Fibroblast of lung (primary cell): ENCODE measurements around the gene SLC44A5. TPM values are rescaled to one million over a fixed set of nuclear protein-coding genes. Genes with fewer than 3 reads are reported as not detected.
"Not testable (repeated sequence)": the region's sequence is repeated elsewhere in the genome, so short reads cannot be mapped to it uniquely, and the experiment has no call there.

ENCODE experiments used
- DNase-seq, 2 donors: peaks; one replicate each; pipeline versions ENCODE4 v3.0.0 to v3.0.0-alpha.2; 2010; ENCODE audit warnings: low read depth in 2 of 2
- H2AFZ ChIP-seq: 2 replicates; pipeline ENCODE4 v1.5.1; 2012; ENCODE audit warnings: low read length, control low read depth, inconsistent platforms
- H3K27ac ChIP-seq: 2 replicates; pipeline ENCODE4 v1.5.1; 2011; ENCODE audit warnings: low read length, control low read depth; ENCODE audit not compliant: insufficient read depth
- H3K27me3 ChIP-seq: 2 replicates; pipeline ENCODE4 v1.5.1; 2011; ENCODE audit warnings: mild to moderate bottlenecking, low read length; ENCODE audit not compliant: control insufficient read depth, insufficient read depth
- H3K36me3 ChIP-seq: 2 replicates; pipeline ENCODE4 v1.5.1; 2011; ENCODE audit warnings: low read length; ENCODE audit not compliant: control insufficient read depth, insufficient read depth
- H3K4me1 ChIP-seq: 2 replicates; pipeline ENCODE4 v1.5.1; 2011; ENCODE audit warnings: low read length; ENCODE audit not compliant: control insufficient read depth, insufficient read depth; ENCODE audit errors: extremely low read depth
- H3K4me2 ChIP-seq: 2 replicates; pipeline ENCODE4 v1.5.1; 2011; ENCODE audit warnings: low read length, control low read depth; ENCODE audit not compliant: insufficient read depth; ENCODE audit errors: extremely low read depth
- H3K4me3 ChIP-seq, 4 experiments: fragments of 200-600 bp in 1 of 4; sonication (generic) in 1 of 4; replicated peaks in 1 of 4; 2 replicates each; pipeline ENCODE4 v1.5.1; 2011 to 2016; ENCODE audit warnings: low read length in 4 of 4, low read depth in 3 of 4, mild to moderate bottlenecking in 3 of 4, control low read depth in 2 of 4, inconsistent platforms in 1 of 4, mixed read lengths in 1 of 4; ENCODE audit not compliant: insufficient read depth in 1 of 4; ENCODE audit errors: control extremely low read depth in 1 of 4
- H3K79me2 ChIP-seq: 2 replicates; pipeline ENCODE4 v1.5.1; 2012; ENCODE audit warnings: mild to moderate bottlenecking, low read length, inconsistent platforms; ENCODE audit not compliant: control insufficient read depth, insufficient read depth
- H3K9ac ChIP-seq: 2 replicates; pipeline ENCODE4 v1.5.1; 2011; ENCODE audit warnings: mild to moderate bottlenecking, low read length, control low read depth; ENCODE audit not compliant: insufficient read depth
- H3K9me3 ChIP-seq: 2 replicates; pipeline ENCODE4 v1.5.1; 2012; ENCODE audit warnings: low read depth, low read length; ENCODE audit not compliant: control insufficient read depth, insufficient read depth
- H4K20me1 ChIP-seq: 2 replicates; pipeline ENCODE4 v1.5.1; 2011; ENCODE audit warnings: low read length; ENCODE audit not compliant: control insufficient read depth, insufficient read depth; ENCODE audit errors: extremely low read depth
- EZH2 ChIP-seq: IDR thresholded peaks from 2 replicates; pipeline ENCODE4 v1.5.1; 2012; ENCODE audit warnings: low read length, control low read depth, mild to moderate bottlenecking; ENCODE audit errors: missing control alignments
- polyA plus RNA-seq, 2 donors: library from polyadenylated mRNA; depleted of rRNA in 1 of 2; stranded (reverse) in 1 of 2; unstranded in 1 of 2; fragments of >200 nt; gene quantifications; 2 replicates each; pipeline ENCODE4 v1.2.1, GENCODE V29; 2011 to 2012; ENCODE audit warnings: missing spikeins in 1 of 2
- total RNA-seq: library from RNA; depleted of rRNA; stranded (reverse); fragments of >200 nt; gene quantifications from 2 replicates; pipeline ENCODE4 v1.2.1, GENCODE V29; 2014
- TF ChIP-seq, protein P1 (sequence below), 2 donors: IDR thresholded peaks in 1 of 2; conservative IDR thresholded peaks in 1 of 2; 1 replicate in 1 of 2; 2 replicates in 1 of 2; pipeline ENCODE4 v1.5.1; 2011 to 2012; ENCODE audit warnings: low read length in 2 of 2, control low read depth in 1 of 2, inconsistent platforms in 1 of 2, low read depth in 1 of 2, mild to moderate bottlenecking in 1 of 2

The SLC44A5 gene
- total and polyA plus RNA-seq, 2 donors (not counting 1 experiment from before 2014, with no cell fraction given) = under 0.01 to 0.03 TPM

DNA sequence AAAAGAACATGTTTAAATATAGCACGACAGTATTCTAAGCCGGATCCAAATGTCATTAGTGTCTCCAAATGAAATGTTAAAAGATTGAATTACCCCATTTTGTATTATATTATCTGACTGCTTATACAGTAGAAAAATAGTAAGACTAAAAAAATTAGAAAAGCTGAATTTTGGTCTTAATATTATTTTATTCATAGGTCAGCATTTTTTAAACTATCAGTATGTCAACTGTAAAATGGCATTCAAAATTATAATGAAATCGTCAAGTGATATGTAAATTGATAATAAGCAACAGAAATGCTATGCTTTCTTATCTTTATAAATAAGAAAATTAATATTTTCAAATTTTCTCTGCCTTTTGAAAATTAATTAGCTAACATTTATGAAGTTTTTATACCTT lies 16.6 kb downstream of the SLC44A5 start:
- Histone ChIP-seq H3K9ac (no peak overlapping the region), H3K79me2 (no peaks in the 10 kb centered on the region), H3K27me3 (no peaks in the 10 kb centered on the region), H3K27ac (no peak overlapping the region), H3K4me2 (no peak overlapping the region), H3K4me3 (no peak overlapping the region), H2AFZ (no peak overlapping the region), H3K4me1 (no peaks in the 10 kb centered on the region), H4K20me1 (no peaks in the 10 kb centered on the region), H3K9me3 (no peaks in the 10 kb centered on the region), H3K36me3 (no peaks in the 10 kb centered on the region)
- TF ChIP-seq, protein P1, sequence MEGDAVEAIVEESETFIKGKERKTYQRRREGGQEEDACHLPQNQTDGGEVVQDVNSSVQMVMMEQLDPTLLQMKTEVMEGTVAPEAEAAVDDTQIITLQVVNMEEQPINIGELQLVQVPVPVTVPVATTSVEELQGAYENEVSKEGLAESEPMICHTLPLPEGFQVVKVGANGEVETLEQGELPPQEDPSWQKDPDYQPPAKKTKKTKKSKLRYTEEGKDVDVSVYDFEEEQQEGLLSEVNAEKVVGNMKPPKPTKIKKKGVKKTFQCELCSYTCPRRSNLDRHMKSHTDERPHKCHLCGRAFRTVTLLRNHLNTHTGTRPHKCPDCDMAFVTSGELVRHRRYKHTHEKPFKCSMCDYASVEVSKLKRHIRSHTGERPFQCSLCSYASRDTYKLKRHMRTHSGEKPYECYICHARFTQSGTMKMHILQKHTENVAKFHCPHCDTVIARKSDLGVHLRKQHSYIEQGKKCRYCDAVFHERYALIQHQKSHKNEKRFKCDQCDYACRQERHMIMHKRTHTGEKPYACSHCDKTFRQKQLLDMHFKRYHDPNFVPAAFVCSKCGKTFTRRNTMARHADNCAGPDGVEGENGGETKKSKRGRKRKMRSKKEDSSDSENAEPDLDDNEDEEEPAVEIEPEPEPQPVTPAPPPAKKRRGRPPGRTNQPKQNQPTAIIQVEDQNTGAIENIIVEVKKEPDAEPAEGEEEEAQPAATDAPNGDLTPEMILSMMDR (conservative IDR thresholded peaks at IDR 0.05 in 1 of 2, IDR thresholded peaks at IDR 0.05 in 1 of 2; ENCODE audit: low read depth in 1 of 2, low read length in 2 of 2) = no peak
- TF ChIP-seq EZH2 = no peak
- DNase-seq = no peak

DNA sequence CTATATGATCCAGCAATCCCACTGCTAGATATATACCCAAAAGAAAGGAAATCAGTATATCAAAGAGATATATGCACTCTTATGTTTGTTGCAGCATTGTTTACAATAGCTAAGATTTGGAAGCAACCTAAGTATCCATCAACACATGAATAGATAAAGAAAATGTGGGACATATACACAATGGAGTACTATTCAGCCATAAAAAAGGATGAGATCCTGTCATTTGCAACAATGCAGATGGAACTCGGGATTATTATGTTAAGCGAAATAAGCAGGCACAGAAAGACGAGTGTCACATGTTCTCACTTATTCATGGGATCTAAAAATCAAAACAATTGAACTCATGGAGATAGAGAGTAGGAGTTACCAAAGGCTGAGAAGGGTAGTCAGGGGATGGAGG lies 17.5 kb downstream of the SLC44A5 start:
- H3K4me3 ChIP-seq, H3K27ac ChIP-seq, H2AFZ ChIP-seq, H3K36me3 ChIP-seq, H3K9ac ChIP-seq, H4K20me1 ChIP-seq, H3K27me3 ChIP-seq, H3K79me2 ChIP-seq, DNase-seq, H3K4me1 ChIP-seq, H3K9me3 ChIP-seq, H3K4me2 ChIP-seq: not testable (repeated sequence)

DNA sequence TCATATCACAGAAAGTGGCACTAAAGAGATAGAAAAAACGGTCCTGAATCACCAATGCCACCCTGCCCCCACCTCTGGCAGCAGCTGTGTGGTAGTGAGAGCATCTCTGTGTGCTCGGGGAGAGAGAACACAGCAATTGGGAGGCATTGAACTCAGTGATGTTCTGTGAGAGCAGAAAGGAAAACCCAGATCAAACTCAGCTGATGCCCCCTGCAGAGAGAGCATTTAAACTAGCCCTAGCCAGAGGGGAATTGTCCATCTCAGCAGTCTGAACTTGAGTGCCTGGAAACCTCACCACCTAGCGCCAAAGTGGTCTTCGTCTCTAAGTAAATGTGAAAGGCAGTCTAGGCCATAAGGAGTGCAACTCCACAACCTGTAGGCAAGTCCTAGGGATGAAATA lies 21.3 kb downstream of the SLC44A5 start:
- no peak overlapping the region for H2AFZ ChIP-seq
- no peak for DNase-seq
- TF ChIP-seq, protein P1 (conservative IDR thresholded peaks at IDR 0.05 in 1 of 2, IDR thresholded peaks at IDR 0.05 in 1 of 2; ENCODE audit: low read depth in 1 of 2, low read length in 2 of 2) = no peak
- no peak for TF ChIP-seq EZH2
- H3K4me3 ChIP-seq = no peak overlapping the region
- no peaks in the 10 kb centered on the region for H3K36me3 ChIP-seq
- H3K4me1 ChIP-seq = no peaks in the 10 kb centered on the region
- no peak overlapping the region for H3K4me2 ChIP-seq
- no peaks in the 10 kb centered on the region for H3K27me3 ChIP-seq
- no peaks in the 10 kb centered on the region for H3K79me2 ChIP-seq
- no peaks in the 10 kb centered on the region for H3K9me3 ChIP-seq
- H3K9ac ChIP-seq = no peak overlapping the region
- H3K27ac ChIP-seq = no peak overlapping the region
- no peaks in the 10 kb centered on the region for H4K20me1 ChIP-seq
